Urothelium cell line (cell line): ENCODE data around the gene KRT35.

Experiments used
- DNase-seq: peaks from one replicate; pipeline ENCODE4 v3.0.0; 2011; ENCODE audit warnings: low spot score, mixed read lengths
- FAIRE-seq: peaks from 2 replicates; lab custom pipeline; 2011; peaks lifted over from hg19 to GRCh38; lab: Jason Lieb, UNC

KRT35 gene

GRCh38 chr17:41481036-41481435 lies at the start of gene KRT35:
Gene KRT35, minus strand, starts transcription at chr17:41481151. Its CDS starts 54 bp downstream, at chr17:41481097.
- FAIRE-seq (no peak), DNase-seq (no peak)

GRCh38 chr17:41530062-41531048 lies 49.4 kb upstream of the KRT35 start:
- FAIRE-seq: no peak
- DNase-seq: no peak

GRCh38 chr17:41529491-41529915 lies 48.6 kb upstream of the KRT35 start:
- DNase-seq: no peak
- FAIRE-seq: no peak

GRCh38 chr17:41528959-41529353 lies 48.0 kb upstream of the KRT35 start:
- FAIRE-seq (no peak), DNase-seq (no peak)

GRCh38 chr17:41527063-41528023 lies 46.4 kb upstream of the KRT35 start:
- DNase-seq: no peak
- FAIRE-seq: no peak

GRCh38 chr17:41524261-41524660 lies 43.3 kb upstream of the KRT35 start:
- DNase-seq (no peak), FAIRE-seq (no peak)

- DNase-seq (no peak), FAIRE-seq (no peak)
Measured at GRCh38 chr17:41523787-41524186, 42.8 kb upstream of the KRT35 start.

GRCh38 chr17:41523225-41523593 lies 42.3 kb upstream of the KRT35 start:
- FAIRE-seq (no peak), DNase-seq (no peak)

- no peak for DNase-seq
- FAIRE-seq: no peak
Measured at GRCh38 chr17:41522301-41523224, 41.6 kb upstream of the KRT35 start.

- DNase-seq (peak; percentile 82), FAIRE-seq (peak; percentile 96)
Measured at GRCh38 chr17:41521574-41522261, 40.8 kb upstream of the KRT35 start.

- DNase-seq: peak; percentile 52
- no peak for FAIRE-seq
Measured at GRCh38 chr17:41520821-41521521, 40.0 kb upstream of the KRT35 start.

- no peak for FAIRE-seq
- DNase-seq: no peak
Measured at GRCh38 chr17:41519501-41520224, 38.7 kb upstream of the KRT35 start.

GRCh38 chr17:41518789-41519449 lies 38.0 kb upstream of the KRT35 start, which contains the start of gene KRT15:
Gene KRT15, minus strand, starts transcription at chr17:41518890. Its CDS starts 63 bp downstream, at chr17:41518827.
- no peak for DNase-seq

GRCh38 chr17:41518031-41518430 lies 37.1 kb upstream of the KRT35 start:
- no peak for FAIRE-seq
- DNase-seq: no peak

More at GRCh38 chr17:41518789-41519449, 38.0 kb upstream of the KRT35 start, which contains the start of gene KRT15:
- peak; percentile 30 for FAIRE-seq

GRCh38 chr17:41516830-41517283 lies 35.9 kb upstream of the KRT35 start:
- DNase-seq: no peak
- FAIRE-seq: no peak

- FAIRE-seq: no peak
Measured at GRCh38 chr17:41516147-41516829, 35.3 kb upstream of the KRT35 start.

GRCh38 chr17:41513168-41513547 lies 32.2 kb upstream of the KRT35 start:
- FAIRE-seq: no peak
- no peak for DNase-seq

More at GRCh38 chr17:41516147-41516829, 35.3 kb upstream of the KRT35 start:
- no peak for DNase-seq
